Measurements from ENCODE around the gene TOLLIP. TPM values are rescaled to one million over a fixed set of nuclear protein-coding genes. Genes with fewer than 3 reads are reported as not detected.

The TOLLIP gene
- total RNA-seq, 1 experiment from 2014 or later, result 32.3 TPM

DNA sequence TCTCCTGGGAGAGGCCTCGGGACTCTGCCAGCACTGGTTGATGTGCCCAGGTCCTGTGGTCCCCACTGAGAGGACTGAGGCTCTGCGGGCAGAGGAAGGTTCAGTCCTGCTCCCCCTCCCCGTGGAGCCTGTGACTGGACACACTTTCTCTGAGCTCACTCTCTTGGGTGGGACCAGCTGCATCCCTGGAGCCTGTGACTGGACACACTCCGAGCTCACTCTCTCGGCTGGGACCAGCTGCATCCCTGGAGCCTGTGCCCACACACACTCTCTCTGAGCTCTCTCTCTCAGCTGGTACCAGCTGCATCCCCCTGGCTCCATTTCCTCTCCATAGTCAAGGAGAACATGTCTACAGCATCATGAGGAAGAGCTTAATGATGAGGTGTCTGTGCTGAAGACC is 39.5 kb downstream of the TOLLIP start:
- no peaks in the 10 kb centered on the region for H3K23me2 ChIP-seq (ENCODE audit: insufficient read length, low read depth, low read length, poor library complexity, severe bottlenecking)
- no peak overlapping the region for H3K9ac ChIP-seq (ENCODE audit: extremely low read depth, insufficient read length, low read length)
- no peak overlapping the region for H4K5ac ChIP-seq (ENCODE audit: insufficient read length, low read depth, low read length)
- H4K8ac ChIP-seq (replicated peaks; ENCODE audit: insufficient read length, low read depth, low read length), result no peak overlapping the region
- H3K23ac ChIP-seq (ENCODE audit: insufficient read length, low read depth, low read length), result no peak overlapping the region
- no peak overlapping the region for H3T11ph ChIP-seq (ENCODE audit: low read length)
- H3K56ac ChIP-seq (ENCODE audit: insufficient read length, low read depth, low read length), result no peak overlapping the region
- WGBS (ENCODE audit: extremely low coverage, insufficient read length, low lambda C conversion rate), result no CpG with 5 or more reads among the region's 5 CpGs
- Mint-ChIP-seq H3K9me3 (peaks cover 12 to 15% of the 10 kb centered on the region in 2 experiments), H3K36me3 (ENCODE audit: insufficient read depth in 1 of 3, low read depth in 3 of 3) (peaks cover 7 to 19% (median 9%) of the 10 kb centered on the region in 3 experiments; a peak in 5 of 7 replicates), H3K4me1 (peaks cover 2 to 3% of the 10 kb centered on the region in 2 experiments; a peak in 2 of 4 replicates), H3K4me3 (no peak overlapping the region), H3K27me3 (ENCODE audit: low read depth) (peaks cover 3% of the 10 kb centered on the region; the same call in 1 of the 2 replicates), H3K27ac (no peak overlapping the region; a peak in 1 of 7 replicates)
- no peak for DNase-seq
- H3K27ac ChIP-seq (ENCODE audit: insufficient read length, low read depth, low read length), result no peak overlapping the region
- no peaks in the 10 kb centered on the region for H3K79me2 ChIP-seq (ENCODE audit: insufficient read depth, low read length)
- no peaks in the 10 kb centered on the region for H3K27me3 ChIP-seq (ENCODE audit: insufficient read depth, low read length)
- H2BK12ac ChIP-seq (ENCODE audit: insufficient read length, low read depth, low read length), result no peak overlapping the region
- H4K91ac ChIP-seq (ENCODE audit: insufficient read length, low read depth, low read length), result no peak overlapping the region
- H3K9me3 ChIP-seq (ENCODE audit: control insufficient read depth, low read depth, low read length), result no peaks in the 10 kb centered on the region
- no peak overlapping the region for H2BK15ac ChIP-seq (ENCODE audit: low read depth, low read length)
- H2BK120ac ChIP-seq (ENCODE audit: low read depth, low read length, poor library complexity, severe bottlenecking), result no peak overlapping the region
- H3K79me1 ChIP-seq (ENCODE audit: insufficient read depth, low read depth, low read length, poor library complexity, severe bottlenecking), result no peaks in the 10 kb centered on the region
- H2BK20ac ChIP-seq (ENCODE audit: low read depth, low read length, poor library complexity, severe bottlenecking), result no peak overlapping the region
- H3K4ac ChIP-seq (ENCODE audit: low read depth, low read length), result no peak overlapping the region
- H2AK5ac ChIP-seq (ENCODE audit: insufficient read length, low read length), result no peak overlapping the region
- TF ChIP-seq, protein P1, sequence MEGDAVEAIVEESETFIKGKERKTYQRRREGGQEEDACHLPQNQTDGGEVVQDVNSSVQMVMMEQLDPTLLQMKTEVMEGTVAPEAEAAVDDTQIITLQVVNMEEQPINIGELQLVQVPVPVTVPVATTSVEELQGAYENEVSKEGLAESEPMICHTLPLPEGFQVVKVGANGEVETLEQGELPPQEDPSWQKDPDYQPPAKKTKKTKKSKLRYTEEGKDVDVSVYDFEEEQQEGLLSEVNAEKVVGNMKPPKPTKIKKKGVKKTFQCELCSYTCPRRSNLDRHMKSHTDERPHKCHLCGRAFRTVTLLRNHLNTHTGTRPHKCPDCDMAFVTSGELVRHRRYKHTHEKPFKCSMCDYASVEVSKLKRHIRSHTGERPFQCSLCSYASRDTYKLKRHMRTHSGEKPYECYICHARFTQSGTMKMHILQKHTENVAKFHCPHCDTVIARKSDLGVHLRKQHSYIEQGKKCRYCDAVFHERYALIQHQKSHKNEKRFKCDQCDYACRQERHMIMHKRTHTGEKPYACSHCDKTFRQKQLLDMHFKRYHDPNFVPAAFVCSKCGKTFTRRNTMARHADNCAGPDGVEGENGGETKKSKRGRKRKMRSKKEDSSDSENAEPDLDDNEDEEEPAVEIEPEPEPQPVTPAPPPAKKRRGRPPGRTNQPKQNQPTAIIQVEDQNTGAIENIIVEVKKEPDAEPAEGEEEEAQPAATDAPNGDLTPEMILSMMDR (conservative IDR thresholded peaks at IDR 0.05), result no peak
- no peak overlapping the region for H3K18ac ChIP-seq (ENCODE audit: insufficient read length, low read depth, low read length)
- H3K14ac ChIP-seq (ENCODE audit: insufficient read depth, low read length), result no peak overlapping the region
- H3K4me2 ChIP-seq (ENCODE audit: insufficient read depth, insufficient read length, low read length), result no peak overlapping the region
- no peaks in the 10 kb centered on the region for H3K4me1 ChIP-seq (ENCODE audit: insufficient read depth, low read length)
- H2BK5ac ChIP-seq (ENCODE audit: insufficient read length, low read length), result no peak overlapping the region
- no peaks in the 10 kb centered on the region for H4K20me1 ChIP-seq (ENCODE audit: control insufficient read depth, insufficient read depth, insufficient read length)
- no peak overlapping the region for H2AFZ ChIP-seq (ENCODE audit: low read length)

Data from H9 (cell line).